ENCODE measurements around the gene APH1B.

Gene APH1B

DNA sequence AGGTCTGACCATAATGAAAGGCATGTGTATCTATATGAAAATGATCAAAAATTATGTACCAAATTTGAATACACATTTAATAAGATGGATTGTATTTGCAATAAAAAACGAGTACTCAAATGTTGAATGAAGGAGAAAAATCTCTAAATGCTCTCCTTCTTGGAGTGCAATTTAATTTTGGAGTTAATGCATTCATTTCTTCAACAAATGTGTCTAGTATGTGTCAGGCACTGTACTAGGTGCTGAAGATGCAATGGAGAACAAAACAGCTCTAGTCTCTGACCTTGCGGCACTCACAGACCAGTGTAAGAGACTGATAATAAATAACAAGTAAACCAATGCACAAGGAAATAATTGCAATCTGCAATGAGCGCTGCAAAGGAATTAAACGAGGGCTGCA lies 75.4 kb downstream of the APH1B start:
- Mint-ChIP-seq H3K9me3 (no peaks in the 10 kb centered on the region), H3K27ac (no peak overlapping the region), H3K4me1 (peaks cover 31% of the 10 kb centered on the region), H3K4me3 (no peak overlapping the region), H3K27me3 (ENCODE audit: low read depth) (peaks cover 15% of the 10 kb centered on the region), H3K36me3 (ENCODE audit: low read depth) (no peaks in the 10 kb centered on the region)
- TF ChIP-seq, protein P1, sequence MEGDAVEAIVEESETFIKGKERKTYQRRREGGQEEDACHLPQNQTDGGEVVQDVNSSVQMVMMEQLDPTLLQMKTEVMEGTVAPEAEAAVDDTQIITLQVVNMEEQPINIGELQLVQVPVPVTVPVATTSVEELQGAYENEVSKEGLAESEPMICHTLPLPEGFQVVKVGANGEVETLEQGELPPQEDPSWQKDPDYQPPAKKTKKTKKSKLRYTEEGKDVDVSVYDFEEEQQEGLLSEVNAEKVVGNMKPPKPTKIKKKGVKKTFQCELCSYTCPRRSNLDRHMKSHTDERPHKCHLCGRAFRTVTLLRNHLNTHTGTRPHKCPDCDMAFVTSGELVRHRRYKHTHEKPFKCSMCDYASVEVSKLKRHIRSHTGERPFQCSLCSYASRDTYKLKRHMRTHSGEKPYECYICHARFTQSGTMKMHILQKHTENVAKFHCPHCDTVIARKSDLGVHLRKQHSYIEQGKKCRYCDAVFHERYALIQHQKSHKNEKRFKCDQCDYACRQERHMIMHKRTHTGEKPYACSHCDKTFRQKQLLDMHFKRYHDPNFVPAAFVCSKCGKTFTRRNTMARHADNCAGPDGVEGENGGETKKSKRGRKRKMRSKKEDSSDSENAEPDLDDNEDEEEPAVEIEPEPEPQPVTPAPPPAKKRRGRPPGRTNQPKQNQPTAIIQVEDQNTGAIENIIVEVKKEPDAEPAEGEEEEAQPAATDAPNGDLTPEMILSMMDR (IDR thresholded peaks at IDR 0.05; ENCODE audit: unreplicated experiment in 3 of 3) = no peak

DNA sequence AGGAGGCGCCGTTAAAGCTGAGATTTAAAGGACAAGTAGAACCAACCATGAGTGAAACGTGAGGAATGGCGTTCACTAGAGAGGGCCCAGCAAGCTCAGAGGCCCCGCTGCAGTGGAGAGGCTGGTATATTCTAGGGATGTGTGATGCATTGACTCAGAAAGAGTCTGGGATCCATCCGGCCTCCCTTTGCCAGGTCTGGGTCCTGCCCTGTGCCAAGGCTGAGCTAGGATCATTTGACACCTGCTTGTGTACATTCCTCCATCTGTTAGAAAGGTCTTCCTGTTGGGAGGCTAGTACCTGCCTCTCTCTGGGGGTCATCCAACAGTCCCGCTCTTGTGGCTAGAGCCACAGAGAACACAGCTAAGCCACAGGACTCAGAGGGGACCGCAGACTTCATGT lies 75.9 kb downstream of the APH1B start:
- Mint-ChIP-seq H3K27ac (no peak overlapping the region), H3K9me3 (no peaks in the 10 kb centered on the region), H3K27me3 (ENCODE audit: low read depth) (peaks cover 12% of the 10 kb centered on the region), H3K36me3 (ENCODE audit: low read depth) (no peaks in the 10 kb centered on the region), H3K4me1 (peaks cover 26% of the 10 kb centered on the region), H3K4me3 (no peak overlapping the region)
- TF ChIP-seq, protein P1 (IDR thresholded peaks at IDR 0.05; ENCODE audit: unreplicated experiment in 3 of 3) = no peak

DNA sequence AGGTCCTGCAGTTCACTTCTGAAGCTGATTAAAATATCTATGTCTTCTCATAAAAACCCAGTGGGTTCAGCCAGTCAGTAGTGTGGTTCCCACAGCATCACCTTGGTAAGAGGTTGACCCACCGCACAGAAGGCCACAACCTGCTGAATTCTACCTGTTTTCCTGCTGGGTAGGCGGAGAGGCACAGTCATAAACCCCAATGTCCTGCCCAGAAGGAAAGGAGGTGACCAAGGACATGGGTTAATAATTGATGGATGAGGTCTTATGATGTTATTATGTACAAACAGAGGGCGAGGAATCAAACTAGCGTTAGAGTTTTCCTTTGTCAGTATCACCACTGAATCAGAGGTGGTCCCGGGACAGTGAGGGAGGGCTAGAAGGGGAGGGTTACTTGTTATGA lies 76.5 kb downstream of the APH1B start:
- Mint-ChIP-seq H3K36me3 (ENCODE audit: low read depth) (no peaks in the 10 kb centered on the region), H3K4me1 (peaks cover 20% of the 10 kb centered on the region), H3K27ac (peak overlapping the region in 1 of 3 experiments; percentile 52), H3K4me3 (no peak overlapping the region), H3K9me3 (no peaks in the 10 kb centered on the region), H3K27me3 (ENCODE audit: low read depth) (peaks cover 12% of the 10 kb centered on the region)
- TF ChIP-seq, protein P1 (IDR thresholded peaks at IDR 0.05; ENCODE audit: unreplicated experiment in 3 of 3) = no peak

DNA sequence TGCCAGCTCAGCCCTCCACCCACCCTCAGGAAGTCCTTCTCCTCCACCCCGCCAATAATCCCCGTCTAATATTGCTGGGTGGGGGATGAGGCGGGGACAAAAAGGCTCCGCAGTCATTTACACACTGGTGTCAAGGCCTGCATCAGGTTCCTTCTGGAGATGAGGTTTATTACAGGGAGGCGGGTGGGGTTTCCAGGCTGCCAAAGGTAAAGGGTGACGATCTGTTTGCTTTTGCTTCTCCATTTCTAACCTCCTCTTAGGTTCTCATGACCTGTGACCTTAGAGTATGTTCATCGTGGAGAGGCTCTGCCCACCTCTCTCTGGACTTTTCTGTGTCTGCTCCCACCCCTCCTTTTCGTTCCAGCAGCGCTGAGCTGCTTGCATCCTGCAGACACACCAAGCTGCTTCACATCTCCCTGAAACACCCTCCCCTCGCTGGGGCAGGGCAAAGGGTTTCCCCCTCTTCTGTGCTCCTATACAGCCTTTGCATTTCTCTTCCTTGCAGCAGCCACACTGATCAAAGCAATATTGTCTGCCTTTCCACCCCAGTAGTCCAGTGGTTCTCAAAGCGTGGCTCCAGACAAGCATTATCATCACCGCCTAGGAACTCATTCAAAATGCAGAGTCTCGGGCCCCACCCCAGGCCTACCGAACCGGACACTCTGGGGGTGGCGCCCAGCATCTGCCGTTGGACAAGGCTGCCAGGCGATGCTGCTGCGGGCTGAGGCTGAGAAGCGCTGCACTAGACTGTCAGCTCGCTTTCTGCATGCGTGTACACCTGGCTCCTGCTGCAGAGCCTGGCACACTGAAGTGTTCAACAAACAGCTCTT lies 77.6 kb downstream of the APH1B start:
- Mint-ChIP-seq H3K27me3 (ENCODE audit: low read depth) (peaks cover 12% of the 10 kb centered on the region), H3K27ac (peak overlapping the region in 2 of 3 experiments; percentile 67 to 80), H3K4me3 (no peak overlapping the region)

DNA sequence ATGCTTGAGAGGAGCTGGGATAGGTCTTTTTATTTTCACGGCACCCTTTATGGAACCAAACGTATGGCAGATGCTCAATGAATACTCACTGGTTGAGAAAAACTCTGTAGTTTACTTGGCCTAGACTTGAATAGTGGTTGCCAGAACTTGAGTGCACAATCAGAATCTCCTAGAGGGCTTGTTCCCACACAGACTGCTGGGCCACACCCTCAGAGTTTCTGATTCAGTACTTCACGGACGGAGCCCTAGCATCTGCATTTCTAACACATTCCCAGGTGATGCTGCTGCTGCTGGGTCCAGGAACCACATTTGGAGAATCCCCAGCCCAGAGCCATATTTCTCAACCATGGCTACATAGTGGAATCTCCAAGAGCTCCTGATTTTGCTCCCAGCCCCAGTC lies 79.7 kb downstream of the APH1B start:
- TF ChIP-seq, protein P1 (IDR thresholded peaks at IDR 0.05; ENCODE audit: unreplicated experiment in 3 of 3) = no peak
- Mint-ChIP-seq H3K4me1 (peaks cover 16% of the 10 kb centered on the region), H3K27me3 (ENCODE audit: low read depth) (peaks cover 4% of the 10 kb centered on the region), H3K36me3 (ENCODE audit: low read depth) (peaks cover 3% of the 10 kb centered on the region), H3K4me3 (no peak overlapping the region), H3K27ac (no peak overlapping the region), H3K9me3 (no peaks in the 10 kb centered on the region)

More for the DNA sequence above, 77.6 kb downstream of the APH1B start:
- Mint-ChIP-seq H3K36me3 (ENCODE audit: low read depth) (no peaks in the 10 kb centered on the region), H3K9me3 (no peaks in the 10 kb centered on the region), H3K4me1 (peaks cover 20% of the 10 kb centered on the region)
- TF ChIP-seq, protein P1 (IDR thresholded peaks at IDR 0.05; ENCODE audit: unreplicated experiment in 3 of 3) = no peak

DNA sequence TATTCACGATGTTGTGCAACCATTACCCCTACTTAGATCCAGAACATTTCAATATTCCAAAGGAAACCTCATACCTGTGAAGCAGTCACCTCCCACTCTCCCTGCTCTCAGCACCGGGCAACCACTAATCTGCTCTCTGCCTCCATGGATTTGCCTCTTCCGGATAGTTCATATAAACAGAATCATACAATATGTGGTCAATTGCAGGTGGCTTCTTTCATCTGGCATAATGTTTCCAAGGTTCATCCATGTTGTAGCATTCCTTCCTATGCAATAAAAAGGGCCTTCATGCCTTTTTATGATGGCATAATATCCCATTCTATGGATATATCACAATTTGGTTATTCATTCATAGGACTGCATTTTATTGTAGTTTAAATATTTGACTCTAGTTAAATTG lies 80.3 kb downstream of the APH1B start:
- Mint-ChIP-seq H3K4me1 (peaks cover 16% of the 10 kb centered on the region), H3K27me3 (ENCODE audit: low read depth) (peaks cover 4% of the 10 kb centered on the region), H3K36me3 (ENCODE audit: low read depth) (peaks cover 3% of the 10 kb centered on the region), H3K27ac (no peak overlapping the region), H3K4me3 (no peak overlapping the region), H3K9me3 (no peaks in the 10 kb centered on the region)
- TF ChIP-seq, protein P1 (IDR thresholded peaks at IDR 0.05; ENCODE audit: unreplicated experiment in 3 of 3) = no peak

All from nephron (organoid).